ENCODE measurements around the gene PDE11A.

DNA sequence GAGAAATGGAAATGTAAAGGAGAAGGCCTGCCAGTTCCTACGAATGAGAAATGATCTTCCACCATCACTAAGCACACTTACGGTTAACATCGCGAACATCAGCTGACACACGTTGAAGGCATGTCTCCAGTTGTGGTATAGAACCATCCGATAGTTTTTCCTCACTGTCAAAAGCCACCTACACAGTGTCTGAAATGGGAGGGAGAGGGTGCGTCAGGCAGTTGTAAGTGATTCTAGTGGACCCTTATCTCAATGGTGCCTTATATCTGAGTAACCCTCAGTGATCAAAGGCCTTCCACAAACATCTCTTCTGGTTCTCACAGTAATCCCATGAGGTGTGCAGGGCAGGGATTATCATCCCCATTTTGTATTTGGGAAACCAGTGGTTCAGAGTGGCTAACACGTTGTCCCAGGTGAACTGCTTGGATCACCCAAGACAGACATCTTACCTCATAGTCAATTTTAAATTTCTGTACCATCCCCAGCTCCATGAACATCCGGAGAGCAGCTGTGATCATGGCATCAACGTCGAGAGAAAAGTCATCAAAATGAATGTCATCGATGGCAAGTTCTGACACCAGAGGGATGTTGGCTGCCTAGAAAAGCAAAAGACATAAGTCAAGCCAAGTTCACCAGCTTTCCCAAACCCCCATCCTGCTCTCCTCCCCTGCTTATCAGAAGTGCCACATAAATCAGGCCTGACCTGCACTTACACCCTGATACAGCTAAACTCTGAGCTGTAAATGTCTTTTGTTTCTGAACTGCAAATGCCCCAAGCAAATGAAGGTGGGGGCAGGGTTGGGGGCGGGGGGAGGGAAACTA, 344.8 kb downstream of the PDE11A start:
- TF ChIP-seq POLR2AphosphoS5 (IDR thresholded peaks at IDR 0.05; ENCODE audit: low read depth, low read length), result no peak
- TF ChIP-seq POLR2A (IDR thresholded peaks at IDR 0.05; ENCODE audit: low read depth, low read length), result no peak

Measured in GM12892 (cell line).